Osteoblast (primary cell): Measurements from ENCODE around the gene SLC25A43. TPM values are rescaled to one million over a fixed set of nuclear protein-coding genes. Genes with fewer than 3 reads are reported as not detected.
"Not testable (repeated sequence)": the region's sequence is repeated elsewhere in the genome, so short reads cannot be mapped to it uniquely, and the experiment has no call there.

Source experiments
- DNase-seq: peaks from one replicate; pipeline ENCODE4 v3.0.0; 2011; ENCODE audit warnings: low spot score, mixed read lengths; ENCODE audit not compliant: insufficient read length; ENCODE audit errors: missing footprints
- H2AFZ ChIP-seq: 2 replicates; pipeline ENCODE4 v1.6.0; 2011; ENCODE audit warnings: mild to moderate bottlenecking, low read length
- H3K27ac ChIP-seq: 2 replicates; pipeline ENCODE4 v1.5.1; 2011; ENCODE audit warnings: mild to moderate bottlenecking, low read depth, low read length, moderate library complexity
- H3K27me3 ChIP-seq: 2 replicates; pipeline ENCODE4 v1.6.0; 2012; ENCODE audit warnings: mild to moderate bottlenecking, control low read depth, inconsistent platforms, low read length, moderate library complexity; ENCODE audit not compliant: insufficient read depth
- H3K36me3 ChIP-seq: 2 replicates; pipeline ENCODE4 v1.5.1; 2011; ENCODE audit warnings: mild to moderate bottlenecking, low read length, control low read depth, moderate library complexity; ENCODE audit not compliant: insufficient read depth
- H3K4me1 ChIP-seq: 2 replicates; pipeline ENCODE4 v1.5.1; 2011; ENCODE audit warnings: mild to moderate bottlenecking, low read length, control low read depth, moderate library complexity; ENCODE audit not compliant: insufficient read depth
- H3K4me2 ChIP-seq: 2 replicates; pipeline ENCODE4 v1.6.0; 2011; ENCODE audit warnings: mild to moderate bottlenecking, low read length; ENCODE audit not compliant: insufficient read depth
- H3K4me3 ChIP-seq: fragments of 200-600 bp; sonication (generic); 3 replicates; pipeline ENCODE4 v1.5.1; 2012; ENCODE audit warnings: mild to moderate bottlenecking, low read length, inconsistent platforms; ENCODE audit not compliant: insufficient read depth
- H3K79me2 ChIP-seq: 2 replicates; pipeline ENCODE4 v1.6.0; 2012; ENCODE audit warnings: mild to moderate bottlenecking, low read length, control low read depth, inconsistent platforms; ENCODE audit not compliant: insufficient read depth
- H3K9me3 ChIP-seq: 2 replicates; pipeline ENCODE4 v1.5.1; 2011; ENCODE audit warnings: low read depth, low read length, control low read depth
- H4K20me1 ChIP-seq: 2 replicates; pipeline ENCODE4 v1.6.0; 2012; ENCODE audit warnings: mild to moderate bottlenecking, low read length, control low read depth; ENCODE audit not compliant: insufficient read depth
- total RNA-seq: library from RNA; depleted of rRNA; stranded (reverse); fragments of >200 nt; gene quantifications from 2 replicates; pipeline ENCODE4 v1.2.3, GENCODE V29; 2012
- TF ChIP-seq, protein P1 (sequence below): IDR thresholded peaks from 2 replicates; pipeline ENCODE4 v1.5.1; 2011; ENCODE audit warnings: mild to moderate bottlenecking, low read depth, low read length, moderate library complexity; ENCODE audit errors: extremely low read depth

SLC25A43 gene
- total RNA-seq, 1 donor = 23.5 TPM

DNA sequence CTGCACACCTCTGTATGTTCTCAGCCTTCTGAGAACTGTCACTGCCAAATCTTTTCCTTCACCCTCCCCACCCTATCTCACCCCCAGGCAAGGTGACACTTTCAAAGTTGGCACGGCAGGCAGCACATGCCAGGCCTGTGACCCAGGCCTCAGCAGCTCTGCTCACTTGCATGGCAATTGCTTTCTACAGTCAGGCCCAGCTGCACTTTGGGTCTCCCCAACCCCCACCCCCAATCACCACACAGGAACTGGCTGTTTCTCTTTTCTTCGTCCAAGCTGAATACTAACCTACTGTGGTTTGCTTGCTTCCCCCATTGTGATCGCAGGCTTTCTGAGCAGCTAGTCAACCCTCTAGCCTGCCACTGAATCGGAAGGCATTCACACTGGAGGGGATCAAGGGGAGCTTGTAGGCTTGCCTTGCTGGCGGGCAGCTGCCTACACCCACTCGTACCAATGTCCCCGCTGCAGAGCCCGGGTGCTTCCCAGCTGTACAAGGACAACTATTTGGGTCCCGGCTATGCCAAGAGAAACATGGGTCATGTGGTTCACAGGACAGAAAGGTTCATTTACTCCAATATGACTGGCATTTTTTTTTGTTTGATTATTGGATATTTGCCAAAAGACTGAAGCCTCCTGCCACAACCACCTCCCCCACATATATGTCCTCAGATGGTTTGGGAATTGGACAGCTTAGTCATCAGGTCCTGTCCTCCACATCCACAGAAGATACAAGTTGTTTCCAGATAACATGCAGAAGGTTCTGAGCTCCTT lies 28.1 kb downstream of the SLC25A43 start:
- Histone ChIP-seq H3K4me1 (peaks cover 12% of the 10 kb centered on the region), H3K79me2 (no peaks in the 10 kb centered on the region), H3K4me3 (no peak overlapping the region), H3K27me3 (no peaks in the 10 kb centered on the region), H3K36me3 (no peaks in the 10 kb centered on the region), H4K20me1 (no peaks in the 10 kb centered on the region), H3K9me3 (no peaks in the 10 kb centered on the region), H3K27ac (peak overlapping the region; percentile 37), H2AFZ (no peak overlapping the region), H3K4me2 (peak overlapping the region; percentile 47)
- DNase-seq = peak; percentile 77
- TF ChIP-seq, protein P1, sequence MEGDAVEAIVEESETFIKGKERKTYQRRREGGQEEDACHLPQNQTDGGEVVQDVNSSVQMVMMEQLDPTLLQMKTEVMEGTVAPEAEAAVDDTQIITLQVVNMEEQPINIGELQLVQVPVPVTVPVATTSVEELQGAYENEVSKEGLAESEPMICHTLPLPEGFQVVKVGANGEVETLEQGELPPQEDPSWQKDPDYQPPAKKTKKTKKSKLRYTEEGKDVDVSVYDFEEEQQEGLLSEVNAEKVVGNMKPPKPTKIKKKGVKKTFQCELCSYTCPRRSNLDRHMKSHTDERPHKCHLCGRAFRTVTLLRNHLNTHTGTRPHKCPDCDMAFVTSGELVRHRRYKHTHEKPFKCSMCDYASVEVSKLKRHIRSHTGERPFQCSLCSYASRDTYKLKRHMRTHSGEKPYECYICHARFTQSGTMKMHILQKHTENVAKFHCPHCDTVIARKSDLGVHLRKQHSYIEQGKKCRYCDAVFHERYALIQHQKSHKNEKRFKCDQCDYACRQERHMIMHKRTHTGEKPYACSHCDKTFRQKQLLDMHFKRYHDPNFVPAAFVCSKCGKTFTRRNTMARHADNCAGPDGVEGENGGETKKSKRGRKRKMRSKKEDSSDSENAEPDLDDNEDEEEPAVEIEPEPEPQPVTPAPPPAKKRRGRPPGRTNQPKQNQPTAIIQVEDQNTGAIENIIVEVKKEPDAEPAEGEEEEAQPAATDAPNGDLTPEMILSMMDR = no peak

DNA sequence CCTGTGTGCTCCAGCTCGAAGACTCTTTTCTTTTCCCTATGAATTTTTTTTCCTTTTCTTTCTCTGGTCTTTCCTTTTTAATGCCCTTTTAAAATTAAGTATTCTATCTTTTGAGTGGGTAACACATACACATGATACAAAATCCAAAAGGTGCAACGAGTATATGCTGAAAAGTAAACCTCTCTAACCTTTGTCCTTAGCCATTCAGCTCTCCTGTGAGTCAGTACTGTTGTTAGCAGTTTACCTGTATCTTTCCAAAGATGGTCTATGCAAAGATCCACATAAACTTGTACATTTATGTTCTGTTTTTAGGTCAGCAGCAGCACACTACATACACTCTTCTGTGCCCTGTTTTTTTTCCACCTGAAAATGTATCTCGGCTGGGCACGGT lies 28.7 kb downstream of the SLC25A43 start:
- H3K4me2 ChIP-seq = peak overlapping the region; percentile 47
- no peak overlapping the region for H2AFZ ChIP-seq

DNA sequence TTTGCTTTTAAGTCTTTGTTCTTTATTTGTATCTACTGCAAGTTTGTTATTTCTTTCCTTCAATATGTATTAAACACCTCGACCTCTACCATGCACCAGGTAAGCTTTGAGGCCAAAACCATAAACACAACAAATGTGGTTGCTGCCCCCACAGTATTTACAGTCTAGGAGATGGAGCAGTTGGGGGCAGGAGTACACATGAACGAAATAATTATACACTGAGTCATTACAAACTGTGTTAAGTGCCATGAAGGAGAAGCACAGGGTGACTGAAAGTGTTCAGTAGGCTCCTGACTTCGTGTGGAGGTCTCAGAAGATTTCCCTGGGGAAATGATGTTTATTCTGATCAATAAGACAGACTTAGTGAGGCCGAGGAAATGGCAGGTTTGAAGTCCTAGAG lies 30.3 kb downstream of the SLC25A43 start:
- Histone ChIP-seq H3K27me3 (no peaks in the 10 kb centered on the region), H3K27ac (no peak overlapping the region), H3K4me2 (no peak overlapping the region), H4K20me1 (no peaks in the 10 kb centered on the region), H3K4me1 (peaks cover 12% of the 10 kb centered on the region), H3K4me3 (no peak overlapping the region), H3K9me3 (no peaks in the 10 kb centered on the region), H3K36me3 (no peaks in the 10 kb centered on the region), H2AFZ (no peak overlapping the region), H3K79me2 (no peaks in the 10 kb centered on the region)
- TF ChIP-seq, protein P1 = no peak
- no peak for DNase-seq

More for the DNA sequence above, 28.7 kb downstream of the SLC25A43 start:
- TF ChIP-seq, protein P1 = no peak
- H3K27me3 ChIP-seq = no peaks in the 10 kb centered on the region
- no peak for DNase-seq
- no peaks in the 10 kb centered on the region for H3K9me3 ChIP-seq
- H4K20me1 ChIP-seq = no peaks in the 10 kb centered on the region
- no peaks in the 10 kb centered on the region for H3K79me2 ChIP-seq
- H3K27ac ChIP-seq = no peak overlapping the region
- no peak overlapping the region for H3K4me3 ChIP-seq
- H3K36me3 ChIP-seq = no peaks in the 10 kb centered on the region
- peaks cover 12% of the 10 kb centered on the region for H3K4me1 ChIP-seq

DNA sequence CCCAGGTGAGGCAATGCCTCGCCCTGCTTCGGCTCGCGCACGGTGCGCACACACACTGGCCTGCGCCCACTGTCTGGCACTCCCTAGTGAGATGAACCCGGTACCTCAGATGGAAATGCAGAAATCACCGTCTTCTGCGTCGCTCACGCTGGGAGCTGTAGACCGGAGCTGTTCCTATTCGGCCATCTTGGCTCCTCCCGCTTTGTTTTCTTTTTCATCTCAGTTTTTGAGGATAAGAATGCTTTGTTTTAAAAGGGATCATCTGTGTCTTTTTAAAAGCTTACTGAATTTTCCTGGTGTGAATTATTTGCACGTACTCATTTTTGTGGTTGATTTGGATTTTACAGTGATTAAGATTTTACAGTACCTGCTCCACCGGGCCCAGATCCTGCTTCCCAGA lies 42.2 kb downstream of the SLC25A43 start:
- DNase-seq, H3K36me3 ChIP-seq, H3K4me2 ChIP-seq, H3K4me1 ChIP-seq, H2AFZ ChIP-seq, H3K9me3 ChIP-seq, H3K4me3 ChIP-seq, H4K20me1 ChIP-seq, H3K79me2 ChIP-seq, H3K27me3 ChIP-seq, H3K27ac ChIP-seq: not testable (repeated sequence)
